Natural killer cell (primary cell): ENCODE measurements around the gene FYN. TPM values are rescaled to one million over a fixed set of nuclear protein-coding genes. Genes with fewer than 3 reads are reported as not detected.

Experiments used
- ATAC-seq, 3 donors: fragments of 150-1000 bp in 2 of 3; fragments of 200-7000 bp in 1 of 3; cut with Tn5 transposase; 1 replicate in 1 of 3; 2 replicates in 2 of 3; pipeline ENCODE4 v1.10.0; 2021; ENCODE audit warnings: mild to moderate bottlenecking in 2 of 3, moderate library complexity in 2 of 3
- DNase-seq, 2 donors: peaks; one replicate each; pipeline versions ENCODE4 v3.0.0 to v3.0.0-alpha.2; 2013 to 2021; ENCODE audit warnings: mixed read lengths in 1 of 2
- H3K27ac ChIP-seq: one replicate; pipeline ENCODE4 v1.5.1; 2013; ENCODE audit warnings: mild to moderate bottlenecking, low read length
- H3K27me3 ChIP-seq: one replicate; pipeline ENCODE4 v1.6.1; 2013; ENCODE audit warnings: low read length; ENCODE audit not compliant: control insufficient read depth, insufficient read depth
- H3K36me3 ChIP-seq: one replicate; pipeline ENCODE4 v1.6.1; 2013; ENCODE audit warnings: low read length; ENCODE audit not compliant: control insufficient read depth, insufficient read depth
- H3K4me1 ChIP-seq: one replicate; pipeline ENCODE4 v1.6.1; 2013; ENCODE audit warnings: low read length; ENCODE audit not compliant: control insufficient read depth, insufficient read depth
- H3K4me3 ChIP-seq: one replicate; pipeline ENCODE4 v1.5.1; 2013; ENCODE audit warnings: low read length
- H3K9me3 ChIP-seq: one replicate; pipeline ENCODE4 v1.6.1; 2013; ENCODE audit warnings: low read length; ENCODE audit not compliant: control insufficient read depth, insufficient read depth
- H3K27ac Mint-ChIP-seq, 2 donors: one replicate each; pipeline ENCODE4 v1.8.0; 2022; ENCODE audit warnings: mild to moderate bottlenecking in 2 of 2, mixed read lengths in 2 of 2, moderate library complexity in 1 of 2
- H3K27me3 Mint-ChIP-seq, 2 donors: one replicate each; pipeline ENCODE4 v1.8.0; 2022; ENCODE audit warnings: low read depth in 2 of 2, mixed read lengths in 2 of 2
- H3K36me3 Mint-ChIP-seq: one replicate; pipeline ENCODE4 v1.8.0; 2022; ENCODE audit warnings: mixed read lengths
- H3K4me1 Mint-ChIP-seq, 2 donors: one replicate each; pipeline ENCODE4 v1.8.0; 2022; ENCODE audit warnings: mixed read lengths in 2 of 2
- H3K4me3 Mint-ChIP-seq: one replicate; pipeline ENCODE4 v1.8.0; 2022; ENCODE audit warnings: mild to moderate bottlenecking, moderate library complexity, mixed read lengths
- H3K9me3 Mint-ChIP-seq, 2 donors: one replicate each; pipeline ENCODE4 v1.8.0; 2022; ENCODE audit warnings: mixed read lengths in 2 of 2
- WGBS: methylation state at CpG from one replicate; pipeline ENCODE4 v1.1.7; 2013; ENCODE audit warnings: missing lambda C conversion rate; ENCODE audit not compliant: insufficient coverage; 5-methylcytosine and 5-hydroxymethylcytosine counted together
- intact Hi-C: fragments of 100-400 bp; cut with micrococcal nuclease; formaldehyde crosslinking; loops from one replicate; pipeline ENCODE4 v1.14.2; 2022
- total RNA-seq, 4 donors: library from RNA; stranded (reverse); fragments of 120-200 nt in 1 of 4; gene quantifications; one replicate each; pipeline versions ENCODE4 v1.2.3 to v1.2.4, GENCODE V29; 2013 to 2022
- TF ChIP-seq, protein P1 (sequence below): fragments of 200-600 bp; IDR thresholded peaks from one replicate; pipeline ENCODE4 v1.8.0; 2022; ENCODE audit warnings: antibody characterized with exemption

Gene FYN
- total RNA-seq, 3 donors from 2014 or later (not counting 1 experiment from before 2014, with no cell fraction given): 616 to 757 (median 713) TPM

DNA sequence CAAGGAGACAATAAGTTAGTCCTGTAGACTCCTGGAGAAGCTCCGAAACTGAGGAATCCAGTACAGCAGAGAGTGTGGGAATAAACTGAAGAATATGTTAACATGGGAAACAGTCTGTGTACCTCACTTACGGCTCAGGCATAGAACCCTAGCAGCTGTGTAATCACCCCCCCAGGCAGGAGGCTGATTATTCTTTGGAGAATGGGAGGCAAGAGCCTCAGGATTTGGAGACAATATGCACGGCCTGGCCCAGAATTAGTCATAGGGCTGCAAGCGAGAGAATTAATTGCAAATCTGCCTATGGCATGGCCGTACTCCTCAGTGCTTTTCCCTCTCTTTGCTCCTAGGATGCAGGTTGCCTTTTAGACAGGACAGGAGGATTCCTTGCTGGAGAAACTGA is 27.5 kb upstream of the FYN start:
- no peaks in the 10 kb centered on the region for H3K9me3 ChIP-seq
- H3K27me3 Mint-ChIP-seq: peaks cover 0 to 3% of the 10 kb centered on the region in 2 donors
- no peak for DNase-seq
- no peaks in the 10 kb centered on the region for H3K4me1 ChIP-seq
- H3K36me3 Mint-ChIP-seq: no peaks in the 10 kb centered on the region
- intact Hi-C loops: no loop called here
- H3K9me3 Mint-ChIP-seq: no peaks in the 10 kb centered on the region
- WGBS: 96% methylated on average over 5 of the region's 5 CpGs
- no peak overlapping the region for H3K4me3 Mint-ChIP-seq
- H3K27ac Mint-ChIP-seq: no peak overlapping the region
- no peaks in the 10 kb centered on the region for H3K36me3 ChIP-seq
- no peaks in the 10 kb centered on the region for H3K27me3 ChIP-seq
- no peak overlapping the region for H3K4me3 ChIP-seq
- TF ChIP-seq, protein P1, sequence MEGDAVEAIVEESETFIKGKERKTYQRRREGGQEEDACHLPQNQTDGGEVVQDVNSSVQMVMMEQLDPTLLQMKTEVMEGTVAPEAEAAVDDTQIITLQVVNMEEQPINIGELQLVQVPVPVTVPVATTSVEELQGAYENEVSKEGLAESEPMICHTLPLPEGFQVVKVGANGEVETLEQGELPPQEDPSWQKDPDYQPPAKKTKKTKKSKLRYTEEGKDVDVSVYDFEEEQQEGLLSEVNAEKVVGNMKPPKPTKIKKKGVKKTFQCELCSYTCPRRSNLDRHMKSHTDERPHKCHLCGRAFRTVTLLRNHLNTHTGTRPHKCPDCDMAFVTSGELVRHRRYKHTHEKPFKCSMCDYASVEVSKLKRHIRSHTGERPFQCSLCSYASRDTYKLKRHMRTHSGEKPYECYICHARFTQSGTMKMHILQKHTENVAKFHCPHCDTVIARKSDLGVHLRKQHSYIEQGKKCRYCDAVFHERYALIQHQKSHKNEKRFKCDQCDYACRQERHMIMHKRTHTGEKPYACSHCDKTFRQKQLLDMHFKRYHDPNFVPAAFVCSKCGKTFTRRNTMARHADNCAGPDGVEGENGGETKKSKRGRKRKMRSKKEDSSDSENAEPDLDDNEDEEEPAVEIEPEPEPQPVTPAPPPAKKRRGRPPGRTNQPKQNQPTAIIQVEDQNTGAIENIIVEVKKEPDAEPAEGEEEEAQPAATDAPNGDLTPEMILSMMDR: no peak
- H3K4me1 Mint-ChIP-seq: no peaks in the 10 kb centered on the region
- no peak for ATAC-seq
- no peak overlapping the region for H3K27ac ChIP-seq

DNA sequence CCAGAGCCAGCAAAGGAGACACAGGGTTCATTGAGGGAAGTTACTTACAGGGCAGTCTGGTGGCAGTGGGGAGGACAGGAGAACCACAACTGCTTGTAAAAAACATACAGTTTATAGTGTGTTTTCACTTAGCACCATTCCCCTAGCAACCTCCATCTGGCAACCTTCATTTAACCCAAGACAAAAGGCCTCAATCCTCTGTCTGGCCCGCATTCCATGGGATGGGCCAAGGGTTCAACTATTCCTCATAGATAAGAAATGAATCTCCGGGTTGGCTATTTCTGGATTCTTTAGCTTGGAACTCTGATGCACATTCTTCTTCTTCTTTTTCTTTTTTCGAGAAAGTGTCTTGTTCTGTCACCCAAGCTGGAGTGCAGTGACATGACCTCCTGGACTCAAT is 26.3 kb upstream of the FYN start:
- Mint-ChIP-seq H3K4me3 (no peak overlapping the region), H3K36me3 (no peaks in the 10 kb centered on the region), H3K9me3 (no peaks in the 10 kb centered on the region), H3K27ac (no peak overlapping the region), H3K27me3 (peaks cover 0 to 3% of the 10 kb centered on the region in 2 donors), H3K4me1 (no peaks in the 10 kb centered on the region)
- DNase-seq (no peak), ATAC-seq (no peak)
- no peak overlapping the region for H3K4me3 ChIP-seq
- no peaks in the 10 kb centered on the region for H3K9me3 ChIP-seq
- no peaks in the 10 kb centered on the region for H3K27me3 ChIP-seq
- TF ChIP-seq, protein P1: no peak
- WGBS: 92% methylated on average over 3 of the region's 3 CpGs
- H3K27ac ChIP-seq: no peak overlapping the region
- no peaks in the 10 kb centered on the region for H3K4me1 ChIP-seq
- intact Hi-C loops: no loop called here
- no peaks in the 10 kb centered on the region for H3K36me3 ChIP-seq

DNA sequence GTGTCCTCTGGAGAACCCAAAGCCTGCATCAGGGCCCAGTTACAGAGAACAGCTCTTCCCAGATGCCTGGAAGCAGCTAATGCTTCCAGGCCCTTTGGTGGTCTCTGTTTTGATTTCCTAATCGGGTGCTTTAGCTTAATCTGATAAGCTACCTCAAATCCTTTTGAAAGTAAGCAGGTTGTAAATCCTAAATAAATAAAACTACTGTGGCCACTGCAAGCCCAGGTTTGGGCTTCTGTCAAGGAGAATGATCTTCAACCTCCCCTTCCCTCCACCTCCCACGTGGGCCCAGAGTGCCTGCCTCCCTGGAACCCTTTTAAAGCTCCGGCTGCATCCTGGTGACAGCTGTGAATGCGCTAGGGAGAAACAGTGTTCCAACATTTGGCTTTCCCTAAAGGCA is 25.2 kb upstream of the FYN start:
- TF ChIP-seq, protein P1: no peak
- no peaks in the 10 kb centered on the region for H3K36me3 ChIP-seq

DNA sequence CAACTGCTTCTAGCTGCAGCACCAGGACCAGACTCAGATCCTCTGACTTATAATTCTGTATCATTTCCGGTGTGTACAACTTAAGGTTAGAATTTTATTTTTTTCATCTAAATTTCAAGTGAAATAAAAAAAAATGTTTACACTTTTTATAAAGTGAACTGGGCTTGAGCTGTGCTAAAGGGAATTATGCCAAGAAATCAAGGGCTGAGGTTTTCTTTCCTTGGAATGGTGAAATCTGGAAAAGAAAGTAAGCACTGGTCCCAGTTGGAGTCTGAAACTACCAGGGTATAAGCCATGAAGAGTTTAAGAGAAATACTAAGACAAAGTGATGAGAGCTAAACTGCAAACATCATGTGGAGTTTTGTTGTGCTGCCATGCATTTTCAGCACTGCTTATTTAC is 21.7 kb upstream of the FYN start:
- Mint-ChIP-seq H3K36me3 (no peaks in the 10 kb centered on the region), H3K4me3 (no peak overlapping the region), H3K27me3 (peaks cover 0 to 5% of the 10 kb centered on the region in 2 donors), H3K9me3 (no peaks in the 10 kb centered on the region), H3K4me1 (no peaks in the 10 kb centered on the region), H3K27ac (no peak overlapping the region)
- ATAC-seq: no peak
- DNase-seq: no peak
- no peaks in the 10 kb centered on the region for H3K4me1 ChIP-seq
- no peaks in the 10 kb centered on the region for H3K36me3 ChIP-seq
- H3K27ac ChIP-seq: no peak overlapping the region
- WGBS: no CpG with 5 or more reads among the region's 1 CpG
- TF ChIP-seq, protein P1: no peak
- intact Hi-C loops: no loop called here
- H3K27me3 ChIP-seq: no peaks in the 10 kb centered on the region
- no peak overlapping the region for H3K4me3 ChIP-seq
- H3K9me3 ChIP-seq: no peaks in the 10 kb centered on the region

More for the DNA sequence above, 25.2 kb upstream of the FYN start:
- Mint-ChIP-seq H3K27me3 (peaks cover 0 to 3% of the 10 kb centered on the region in 2 donors), H3K9me3 (no peaks in the 10 kb centered on the region), H3K36me3 (no peaks in the 10 kb centered on the region), H3K4me3 (no peak overlapping the region), H3K4me1 (no peaks in the 10 kb centered on the region), H3K27ac (no peak overlapping the region)
- H3K4me3 ChIP-seq: no peak overlapping the region
- intact Hi-C loops: no loop called here
- ATAC-seq (no peak), DNase-seq (no peak)
- 84% methylated on average over 3 of the region's 4 CpGs for WGBS
- H3K9me3 ChIP-seq: no peaks in the 10 kb centered on the region
- no peaks in the 10 kb centered on the region for H3K4me1 ChIP-seq
- no peaks in the 10 kb centered on the region for H3K27me3 ChIP-seq
- no peak overlapping the region for H3K27ac ChIP-seq
